Measurements from ENCODE around the gene NKG7. TPM values are rescaled to one million over a fixed set of nuclear protein-coding genes. Genes with fewer than 3 reads are reported as not detected.

NKG7 gene
- total and polyA plus RNA-seq, 4 experiments from 2014 or later = 2.7 to 44.3 (median 19.6) TPM

- ChIA-PET CTCF (ENCODE audit: partially characterized antibody) (interaction anchor here (0.8 to 1.9 kb wide), 3 partner anchors 32 to 123 kb away, joined by 3 to 4 read pairs (median 3); no protein-coding TSS in a partner anchor), POLR2A (ENCODE audit: partially characterized antibody) (interaction anchor here (1.5 kb wide), 1 partner anchor 25 kb away, joined by 4 read pairs; no protein-coding TSS in a partner anchor)
- Histone ChIP-seq H3K4me3 (ENCODE audit: low read length in 2 of 2) (no peak overlapping the region), H3K27ac (ENCODE audit: low read depth, low read length) (no peak overlapping the region), H3K27me3 (ENCODE audit: insufficient read depth, low read length) (no peaks in the 10 kb centered on the region), H3K4me1 (ENCODE audit: insufficient read depth, low read length) (peaks cover 13% of the 10 kb centered on the region), H3K36me3 (ENCODE audit: insufficient read depth, low read length) (no peaks in the 10 kb centered on the region), H3K9me3 (ENCODE audit: control insufficient read depth in 1 of 2, low read length in 2 of 2) (no peaks in the 10 kb centered on the region)
- peaks cover 11 to 30% (median 21%) of the 10 kb centered on the region in 4 donors for H3K4me1 Mint-ChIP-seq
- H3K4me3 Mint-ChIP-seq = peak overlapping the region in 6 of 8 donors; percentile 1 to 67 (median 34)
- peak overlapping the region in 2 of 7 donors; percentile 53 to 68 for H3K27ac Mint-ChIP-seq
- H3K9me3 Mint-ChIP-seq = peaks cover 0 to 1% (median 0%) of the 10 kb centered on the region in 8 donors
- H3K27me3 Mint-ChIP-seq = no peaks in the 10 kb centered on the region
- intact Hi-C loops (cut with micrococcal nuclease) = no loop called here
- DNase-seq = no peak
- no peaks in the 10 kb centered on the region for H3K36me3 Mint-ChIP-seq
Observed at GRCh38 chr19:51392701-51393100, 20.2 kb upstream of the NKG7 start.

GRCh38 chr19:51391073-51391611, 18.7 kb upstream of the NKG7 start:
- H3K27me3 ChIP-seq (ENCODE audit: insufficient read depth, low read length) = no peaks in the 10 kb centered on the region
- ChIA-PET POLR2A (ENCODE audit: partially characterized antibody) (interaction anchor here (1.5 kb wide), 1 partner anchor 23 kb away, joined by 4 read pairs; no protein-coding TSS in a partner anchor), CTCF (ENCODE audit: partially characterized antibody) (no interaction called here)
- DNase-seq = no peak
- H3K4me1 ChIP-seq (ENCODE audit: insufficient read depth, low read length) = peaks cover 13% of the 10 kb centered on the region
- Mint-ChIP-seq H3K27ac (peak overlapping the region in 2 of 7 donors; percentile 41 to 65), H3K4me1 (peaks cover 11 to 30% (median 19%) of the 10 kb centered on the region in 4 donors), H3K27me3 (no peaks in the 10 kb centered on the region), H3K4me3 (peak overlapping the region in 1 of 8 donors; percentile 12), H3K9me3 (peaks cover 0 to 1% (median 0%) of the 10 kb centered on the region in 8 donors), H3K36me3 (no peaks in the 10 kb centered on the region)
- H3K27ac ChIP-seq (ENCODE audit: low read depth, low read length) = no peak overlapping the region
- no peak overlapping the region for H3K4me3 ChIP-seq (ENCODE audit: low read length in 2 of 2)
- intact Hi-C loops (cut with micrococcal nuclease) = no loop called here
- H3K36me3 ChIP-seq (ENCODE audit: insufficient read depth, low read length) = no peaks in the 10 kb centered on the region
- no peaks in the 10 kb centered on the region for H3K9me3 ChIP-seq (ENCODE audit: control insufficient read depth in 1 of 2, low read length in 2 of 2)

- Histone ChIP-seq H3K4me1 (ENCODE audit: insufficient read depth, low read length) (peaks cover 6% of the 10 kb centered on the region), H3K27ac (ENCODE audit: low read depth, low read length) (no peak overlapping the region), H3K36me3 (ENCODE audit: insufficient read depth, low read length) (no peaks in the 10 kb centered on the region), H3K4me3 (ENCODE audit: low read length in 2 of 2) (no peak overlapping the region), H3K27me3 (ENCODE audit: insufficient read depth, low read length) (no peaks in the 10 kb centered on the region), H3K9me3 (ENCODE audit: control insufficient read depth in 1 of 2, low read length in 2 of 2) (no peaks in the 10 kb centered on the region)
- Mint-ChIP-seq H3K4me1 (peaks cover 7 to 12% (median 10%) of the 10 kb centered on the region in 4 donors), H3K36me3 (no peaks in the 10 kb centered on the region), H3K27ac (no peak overlapping the region), H3K27me3 (no peaks in the 10 kb centered on the region), H3K9me3 (peaks cover 0 to 1% (median 0%) of the 10 kb centered on the region in 8 donors), H3K4me3 (no peak overlapping the region)
- intact Hi-C loops (cut with micrococcal nuclease) = no loop called here
- POLR2A ChIA-PET (ENCODE audit: partially characterized antibody) = interaction anchor here (0.5 kb wide), 1 partner anchor 161 kb away, joined by 3 read pairs; no protein-coding TSS in a partner anchor
- CTCF ChIA-PET (ENCODE audit: partially characterized antibody) = interaction anchor here (1.1 kb wide), 1 partner anchor 18 kb away, joined by 3 read pairs; no protein-coding TSS in a partner anchor
- DNase-seq = no peak
Observed at GRCh38 chr19:51389143-51389542, 16.7 kb upstream of the NKG7 start.

- peaks cover 0 to 1% (median 0%) of the 10 kb centered on the region in 8 donors for H3K9me3 Mint-ChIP-seq
- H3K27ac Mint-ChIP-seq = peak within 1 kb of the TSS in 3 of 7 donors; percentile 36 to 42 (median 36)
- CTCF ChIA-PET (ENCODE audit: partially characterized antibody) = interaction anchor here (0.9 to 1.6 kb wide), 3 partner anchors 10 to 33 kb away, joined by 3 to 4 read pairs (median 3); no protein-coding TSS in a partner anchor
- H3K4me3 Mint-ChIP-seq = peak within 1 kb of the TSS in 2 of 8 donors; percentile 4 to 39
- Histone ChIP-seq H3K4me1 (ENCODE audit: insufficient read depth, low read length) (no peaks in the 10 kb centered on the region), H3K4me3 (ENCODE audit: low read length in 2 of 2) (no peak within 1 kb of the TSS), H3K27ac (ENCODE audit: low read depth, low read length) (no peak within 1 kb of the TSS), H3K27me3 (ENCODE audit: insufficient read depth, low read length) (no peaks in the 10 kb centered on the region), H3K36me3 (ENCODE audit: insufficient read depth, low read length) (no peaks in the 10 kb centered on the region), H3K9me3 (ENCODE audit: control insufficient read depth in 1 of 2, low read length in 2 of 2) (no peaks in the 10 kb centered on the region)
- H3K4me1 Mint-ChIP-seq = peaks cover 3 to 7% (median 5%) of the 10 kb centered on the region in 4 donors
- DNase-seq = no peak
- POLR2A ChIA-PET (ENCODE audit: partially characterized antibody) = no interaction called here
- intact Hi-C loops (cut with micrococcal nuclease) = no loop called here
- no peaks in the 10 kb centered on the region for H3K27me3 Mint-ChIP-seq
- H3K36me3 Mint-ChIP-seq = no peaks in the 10 kb centered on the region
Observed at GRCh38 chr19:51387924-51388389, 15.5 kb upstream of the NKG7 start, which contains the start of gene LIM2. LIM2 (minus strand) TSS chr19:51387974; CDS start chr19:51387443, 531 bp downstream.

GRCh38 chr19:51386882-51387520, 14.5 kb upstream of the NKG7 start:
- POLR2A ChIA-PET (ENCODE audit: partially characterized antibody) = no interaction called here
- Histone ChIP-seq H3K4me1 (ENCODE audit: insufficient read depth, low read length) (no peaks in the 10 kb centered on the region), H3K27me3 (ENCODE audit: insufficient read depth, low read length) (no peaks in the 10 kb centered on the region), H3K4me3 (ENCODE audit: low read length in 2 of 2) (no peak overlapping the region), H3K36me3 (ENCODE audit: insufficient read depth, low read length) (no peaks in the 10 kb centered on the region), H3K9me3 (ENCODE audit: control insufficient read depth in 1 of 2, low read length in 2 of 2) (no peaks in the 10 kb centered on the region), H3K27ac (ENCODE audit: low read depth, low read length) (no peak overlapping the region)
- Mint-ChIP-seq H3K36me3 (no peaks in the 10 kb centered on the region), H3K9me3 (peaks cover 0 to 1% (median 0%) of the 10 kb centered on the region in 8 donors), H3K27me3 (no peaks in the 10 kb centered on the region), H3K27ac (peak overlapping the region in 2 of 7 donors; percentile 36 to 42), H3K4me3 (peak overlapping the region in 1 of 8 donors; percentile 4), H3K4me1 (peaks cover 3 to 7% (median 5%) of the 10 kb centered on the region in 4 donors)
- no peak for DNase-seq
- CTCF ChIA-PET (ENCODE audit: partially characterized antibody) = interaction anchor here (1.6 kb wide), 1 partner anchor 11 kb away, joined by 4 read pairs; no protein-coding TSS in a partner anchor
- intact Hi-C loops (cut with micrococcal nuclease) = no loop called here

GRCh38 chr19:51382004-51382403, 9.6 kb upstream of the NKG7 start:
- H3K27ac Mint-ChIP-seq = no peak overlapping the region
- H3K9me3 Mint-ChIP-seq = peaks cover 0 to 7% (median 2%) of the 10 kb centered on the region in 8 donors
- H3K9me3 ChIP-seq (ENCODE audit: control insufficient read depth in 1 of 2, low read length in 2 of 2) = no peaks in the 10 kb centered on the region
- H3K27ac ChIP-seq (ENCODE audit: low read depth, low read length) = no peak overlapping the region
- no peaks in the 10 kb centered on the region for H3K27me3 ChIP-seq (ENCODE audit: insufficient read depth, low read length)
- peaks cover 0 to 4% (median 2%) of the 10 kb centered on the region in 4 donors for H3K4me1 Mint-ChIP-seq
- no peaks in the 10 kb centered on the region for H3K36me3 Mint-ChIP-seq
- intact Hi-C loops (cut with micrococcal nuclease) = no loop called here
- H3K27me3 Mint-ChIP-seq = no peaks in the 10 kb centered on the region
- no peaks in the 10 kb centered on the region for H3K36me3 ChIP-seq (ENCODE audit: insufficient read depth, low read length)
- CTCF ChIA-PET (ENCODE audit: partially characterized antibody) = interaction anchor here (1.2 kb wide), 1 partner anchor 15 kb away, joined by 3 read pairs; no protein-coding TSS in a partner anchor
- H3K4me3 Mint-ChIP-seq = no peak overlapping the region
- no peak overlapping the region for H3K4me3 ChIP-seq (ENCODE audit: low read length in 2 of 2)
- no peaks in the 10 kb centered on the region for H3K4me1 ChIP-seq (ENCODE audit: insufficient read depth, low read length)
- POLR2A ChIA-PET (ENCODE audit: partially characterized antibody) = no interaction called here
- no peak for DNase-seq

GRCh38 chr19:51380379-51380778, 7.9 kb upstream of the NKG7 start:
- H3K9me3 Mint-ChIP-seq = peaks cover 0 to 7% (median 2%) of the 10 kb centered on the region in 8 donors
- no peak for DNase-seq
- peaks cover 11 to 21% (median 12%) of the 10 kb centered on the region in 4 donors for H3K4me1 Mint-ChIP-seq
- ChIA-PET POLR2A (ENCODE audit: partially characterized antibody) (no interaction called here), CTCF (ENCODE audit: partially characterized antibody) (no interaction called here)
- H3K27me3 Mint-ChIP-seq = no peaks in the 10 kb centered on the region
- H3K36me3 ChIP-seq (ENCODE audit: insufficient read depth, low read length) = no peaks in the 10 kb centered on the region
- intact Hi-C loops (cut with micrococcal nuclease) = no loop called here
- no peaks in the 10 kb centered on the region for H3K9me3 ChIP-seq (ENCODE audit: control insufficient read depth in 1 of 2, low read length in 2 of 2)
- peaks cover 11% of the 10 kb centered on the region for H3K4me1 ChIP-seq (ENCODE audit: insufficient read depth, low read length)
- H3K27ac ChIP-seq (ENCODE audit: low read depth, low read length) = no peak overlapping the region
- no peaks in the 10 kb centered on the region for H3K27me3 ChIP-seq (ENCODE audit: insufficient read depth, low read length)
- no peak overlapping the region for H3K27ac Mint-ChIP-seq
- H3K4me3 Mint-ChIP-seq = no peak overlapping the region
- H3K36me3 Mint-ChIP-seq = no peaks in the 10 kb centered on the region
- H3K4me3 ChIP-seq (ENCODE audit: low read length in 2 of 2) = no peak overlapping the region
